GM12865 (cell line): Measurements from ENCODE around the gene TMEM232.
"Not testable (repeated sequence)": the region's sequence is repeated elsewhere in the genome, so short reads cannot be mapped to it uniquely, and the experiment has no call there.

ENCODE experiments used
- DNase-seq: peaks from one replicate; pipeline ENCODE4 v3.0.0; 2010; ENCODE audit warnings: low read depth
- H3K4me3 ChIP-seq: 2 replicates; pipeline ENCODE4 v1.5.1; 2011; ENCODE audit warnings: mild to moderate bottlenecking, low read depth, low read length, control low read depth
- CTCF ChIP-seq: IDR thresholded peaks from 2 replicates; pipeline ENCODE4 v1.5.1; 2011; ENCODE audit warnings: low read length, control low read depth, low read depth, inconsistent platforms; ENCODE audit not compliant: insufficient read depth; ENCODE audit errors: missing control alignments

TMEM232 gene

DNA sequence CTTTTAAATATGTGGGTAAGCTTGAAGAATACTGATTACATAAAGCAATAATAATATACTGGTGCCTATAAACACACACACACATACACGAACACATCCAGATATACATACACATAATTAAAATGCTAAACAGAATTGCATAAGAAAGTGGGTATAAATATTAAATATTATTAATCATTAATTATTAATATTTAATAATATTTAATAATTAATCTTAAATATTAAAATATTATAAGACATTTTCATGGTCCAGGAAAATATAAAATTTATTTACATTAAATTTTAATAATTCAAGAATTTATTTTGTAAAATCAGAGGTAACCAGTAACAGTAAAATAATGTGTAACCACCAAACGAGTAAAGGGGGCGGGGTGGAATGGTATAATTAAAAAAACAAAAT is 178.3 kb downstream of the TMEM232 start:
- DNase-seq, result no peak
- TF ChIP-seq CTCF, result no peak
- no peak overlapping the region for H3K4me3 ChIP-seq

GRCh38 chr5:110547495-110547894 is 179.0 kb downstream of the TMEM232 start:
- DNase-seq, result no peak
- no peak for TF ChIP-seq CTCF
- no peak overlapping the region for H3K4me3 ChIP-seq

DNA sequence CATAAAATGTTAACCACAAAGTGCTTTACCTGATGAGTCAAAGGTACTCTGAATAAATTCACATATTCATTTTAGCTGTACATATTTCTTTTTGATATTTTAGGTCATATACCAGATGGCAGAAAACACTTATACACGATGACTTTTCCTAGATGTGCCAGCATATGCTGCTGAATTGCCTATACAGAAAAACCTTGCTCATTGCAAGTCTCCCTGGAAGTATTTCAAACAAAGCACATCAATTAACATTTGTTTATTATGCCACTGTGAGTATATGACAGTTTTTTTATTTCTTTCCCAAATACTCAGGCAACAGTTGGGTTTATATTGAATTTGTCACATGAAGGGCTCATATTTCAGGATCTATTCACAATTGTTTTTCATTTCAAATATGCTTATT is 180.8 kb downstream of the TMEM232 start:
- no peak overlapping the region for H3K4me3 ChIP-seq
- DNase-seq, result no peak
- no peak for TF ChIP-seq CTCF

- no peak overlapping the region for H3K4me3 ChIP-seq
- DNase-seq, result no peak
- TF ChIP-seq CTCF, result no peak
Measured at GRCh38 chr5:110544603-110545002, 181.9 kb downstream of the TMEM232 start.

GRCh38 chr5:110542949-110543348 is 183.5 kb downstream of the TMEM232 start:
- DNase-seq, result no peak
- peak overlapping the region; percentile 25; the same call in 1 of the 2 replicates for H3K4me3 ChIP-seq
- no peak for TF ChIP-seq CTCF

DNA sequence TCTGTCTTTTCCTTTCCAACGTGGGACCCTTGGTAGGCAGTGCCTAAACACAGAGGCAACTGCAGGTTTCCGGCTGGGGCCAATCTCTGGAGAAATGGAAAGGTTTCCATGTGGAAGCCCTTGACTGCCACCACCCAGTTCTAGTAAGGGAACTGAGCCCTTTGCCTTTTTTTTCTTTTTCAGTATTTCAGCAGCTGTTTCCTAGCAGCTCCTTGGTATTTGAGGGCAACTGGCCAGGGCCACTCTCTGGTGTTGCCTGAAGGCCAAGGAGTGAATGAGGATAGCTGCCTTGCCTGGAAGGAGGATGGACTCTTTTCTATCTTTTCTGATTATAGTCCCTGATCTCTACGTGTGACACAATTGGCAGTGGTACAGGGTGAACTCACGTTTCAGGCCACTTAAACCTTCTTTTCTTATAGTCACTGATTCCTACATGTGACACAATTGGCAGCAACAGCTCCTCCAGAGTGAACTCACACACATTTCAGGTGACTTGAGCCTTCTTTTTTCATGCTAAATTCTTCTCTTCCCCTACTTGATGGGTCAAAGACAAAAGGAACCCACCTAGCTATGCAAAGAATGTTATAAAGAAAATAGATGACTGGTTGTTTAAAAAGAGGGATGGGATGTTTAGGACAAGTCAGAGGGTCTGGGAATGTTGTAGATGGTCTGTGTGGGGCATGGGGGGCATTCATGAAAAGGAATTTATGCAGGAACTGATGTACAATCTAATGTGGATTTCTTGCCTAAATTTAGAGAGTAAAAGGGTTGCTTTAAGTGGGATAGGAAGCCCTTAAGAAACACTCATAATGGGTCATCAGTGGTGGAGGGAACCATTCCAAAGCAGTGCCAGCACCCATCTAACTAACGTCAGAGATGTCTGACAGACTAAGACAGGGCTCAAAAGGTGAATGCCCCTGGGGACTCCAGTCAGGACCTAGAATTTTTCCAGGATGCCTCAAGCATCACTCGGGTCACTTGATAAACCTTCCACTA is 190.1 kb downstream of the TMEM232 start:
- no peak overlapping the region for H3K4me3 ChIP-seq
- no peak for TF ChIP-seq CTCF
- DNase-seq, result no peak

GRCh38 chr5:110535146-110535545 is 191.3 kb downstream of the TMEM232 start:
- not testable (repeated sequence) for H3K4me3 ChIP-seq, DNase-seq
